Liver (tissue), 9 donors: ENCODE data around the gene TECTA. TPM values are rescaled to one million over a fixed set of nuclear protein-coding genes. Genes with fewer than 3 reads are reported as not detected.
"Not testable (repeated sequence)": the region's sequence is repeated elsewhere in the genome, so short reads cannot be mapped to it uniquely, and the experiment has no call there.

Experiments used
- DNase-seq: peaks from one replicate; pipeline ENCODE4 v3.0.0-alpha.2; 2017; ENCODE audit warnings: low spot score
- H3K27ac ChIP-seq, 2 donors: one replicate each; pipeline ENCODE4 v1.7.0; 2013; ENCODE audit warnings: inconsistent platforms in 2 of 2, low read length in 2 of 2, control low read depth in 1 of 2, low read depth in 1 of 2, mild to moderate bottlenecking in 1 of 2
- H3K27me3 ChIP-seq, 4 donors: one replicate each; pipeline versions ENCODE4 v1.6.1 to v1.7.0; 2013; ENCODE audit warnings: low read length in 3 of 4, inconsistent platforms in 1 of 4, mild to moderate bottlenecking in 1 of 4, moderate library complexity in 1 of 4; ENCODE audit not compliant: control insufficient read depth in 4 of 4, insufficient read depth in 4 of 4
- H3K36me3 ChIP-seq, 4 donors: one replicate each; pipeline versions ENCODE4 v1.6.1 to v1.7.0; 2013; ENCODE audit warnings: low read length in 3 of 4, mild to moderate bottlenecking in 3 of 4, low read depth in 1 of 4, moderate library complexity in 1 of 4; ENCODE audit not compliant: control insufficient read depth in 4 of 4, insufficient read depth in 3 of 4
- H3K4me1 ChIP-seq, 4 donors: one replicate each; pipeline versions ENCODE4 v1.6.1 to v1.7.0; 2013; ENCODE audit warnings: low read length in 3 of 4, mild to moderate bottlenecking in 3 of 4, moderate library complexity in 1 of 4; ENCODE audit not compliant: control insufficient read depth in 4 of 4, insufficient read depth in 4 of 4
- H3K4me3 ChIP-seq, 3 donors: one replicate each; pipeline versions ENCODE4 v1.6.1 to v1.7.0; 2013; ENCODE audit warnings: low read length in 3 of 3, control low read depth in 1 of 3, low read depth in 1 of 3, mild to moderate bottlenecking in 1 of 3
- H3K9ac ChIP-seq, 2 donors: one replicate each; pipeline ENCODE4 v1.7.0; 2013; ENCODE audit warnings: low read length in 2 of 2, mild to moderate bottlenecking in 2 of 2, moderate library complexity in 2 of 2, control low read depth in 1 of 2, low read depth in 1 of 2
- H3K9me3 ChIP-seq, 4 donors: one replicate each; pipeline versions ENCODE4 v1.6.1 to v1.7.0; 2013; ENCODE audit warnings: low read length in 3 of 4; ENCODE audit not compliant: control insufficient read depth in 4 of 4
- FOXA1 ChIP-seq: IDR thresholded peaks from 2 replicates; pipeline ENCODE4 v1.6.1; 2016; ENCODE audit warnings: antibody characterized with exemption
- FOXA2 ChIP-seq: IDR thresholded peaks from 2 replicates; pipeline ENCODE4 v1.6.1; 2016; ENCODE audit warnings: antibody characterized with exemption
- GABPA ChIP-seq, 2 donors: IDR thresholded peaks in 1 of 2; conservative IDR thresholded peaks in 1 of 2; 2 replicates each; pipeline ENCODE4 v1.6.1; 2016; ENCODE audit warnings: antibody characterized with exemption in 2 of 2, mild to moderate bottlenecking in 1 of 2, moderate library complexity in 1 of 2
- HNF4A ChIP-seq, 2 donors: conservative IDR thresholded peaks; 2 replicates each; pipeline ENCODE4 v1.6.1; 2016; ENCODE audit warnings: antibody characterized with exemption in 2 of 2, mild to moderate bottlenecking in 2 of 2
- HNF4G ChIP-seq: IDR thresholded peaks from 2 replicates; pipeline ENCODE4 v1.6.1; 2016; ENCODE audit warnings: antibody characterized with exemption
- JUND ChIP-seq, 2 donors: IDR thresholded peaks; 2 replicates each; pipeline ENCODE4 v1.6.1; 2016; ENCODE audit warnings: antibody characterized with exemption in 2 of 2
- NR2F2 ChIP-seq: IDR thresholded peaks from 2 replicates; pipeline ENCODE4 v1.6.1; 2016; ENCODE audit warnings: antibody characterized with exemption
- RXRA ChIP-seq, 2 donors: IDR thresholded peaks; 2 replicates each; pipeline ENCODE4 v1.6.1; 2017 to 2018; ENCODE audit warnings: antibody characterized with exemption in 2 of 2, mild to moderate bottlenecking in 1 of 2
- SP1 ChIP-seq: IDR thresholded peaks from 2 replicates; pipeline ENCODE4 v1.6.1; 2018; ENCODE audit warnings: antibody characterized with exemption, mild to moderate bottlenecking
- TAF1 ChIP-seq: conservative IDR thresholded peaks from 2 replicates; pipeline ENCODE4 v1.6.1; 2016; ENCODE audit warnings: antibody characterized with exemption, mild to moderate bottlenecking
- YY1 ChIP-seq: IDR thresholded peaks from 2 replicates; pipeline ENCODE4 v1.6.1; 2016; ENCODE audit warnings: antibody characterized with exemption, mild to moderate bottlenecking
- WGBS: extraction: QIAGEN DNeasy Blood & Tissue Kit; methylation state at CpG from one replicate; pipeline ENCODE4 v1.1.7; 2013; 5-methylcytosine and 5-hydroxymethylcytosine counted together
- polyA plus RNA-seq, 2 donors: library from polyadenylated mRNA; stranded (reverse) in 1 of 2; unstranded in 1 of 2; fragments of 200-250 nt in 1 of 2; fragments of >200 nt in 1 of 2; fragmentation: Nextera tagmentation in 1 of 2; extraction: Ambion mirVana in 1 of 2; gene quantifications; one replicate each; pipeline versions ENCODE4 v1.2.1 to v1.2.3, GENCODE V29; 2013 to 2015
- total RNA-seq, 2 donors: library from RNA; depleted of rRNA; stranded (reverse); fragments of >200 nt; gene quantifications; one replicate each; pipeline ENCODE4 v1.2.3, GENCODE V29; 2014
- TF ChIP-seq, protein P1 (sequence below): fragments of 150-350 bp; IDR thresholded peaks from 2 replicates; pipeline ENCODE4 v1.5.1; 2017; ENCODE audit warnings: improper control_type of control experiment, low read depth, low read length; ENCODE audit not compliant: missing input control
- TF ChIP-seq, protein P2 (sequence below): IDR thresholded peaks from 2 replicates; pipeline ENCODE4 v1.6.1; 2016; ENCODE audit warnings: antibody characterized with exemption
- TF ChIP-seq, protein P3 (sequence below): IDR thresholded peaks from 2 replicates; pipeline ENCODE4 v1.6.1; 2016; ENCODE audit warnings: antibody characterized with exemption
- TF ChIP-seq, protein P4 (sequence below): IDR thresholded peaks from 2 replicates; pipeline ENCODE4 v1.6.1; 2016; ENCODE audit warnings: antibody characterized with exemption, mild to moderate bottlenecking
- donor health status: healthy.
- donor health status: healthy.
- donor health status: healthy.
- donor health status: healthy.
- donor health status: healthy.

Gene TECTA
- total and polyA plus RNA-seq, 4 donors = 0.46 to 2.4 (median 0.73) TPM

DNA sequence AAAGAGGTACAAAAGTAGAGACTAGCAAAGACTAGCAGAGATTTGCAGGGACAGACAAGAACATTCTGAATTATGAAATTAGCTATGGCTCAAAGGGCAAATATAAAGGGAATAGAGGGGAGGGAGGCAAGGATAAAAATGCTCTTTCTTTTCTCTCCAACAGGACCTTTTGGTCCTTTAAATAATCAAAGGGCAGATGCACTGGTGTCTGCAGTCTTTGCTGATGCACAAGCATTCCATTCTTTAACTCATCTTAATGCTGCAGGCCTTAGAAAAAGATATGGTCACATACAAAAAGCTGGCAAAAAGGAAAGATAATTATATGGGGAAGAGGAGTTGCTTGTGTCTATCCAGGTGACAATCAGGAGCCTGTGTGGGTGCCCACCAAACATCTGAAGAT is 137.9 kb downstream of the TECTA start:
- Histone ChIP-seq H3K9me3 (no peaks in the 10 kb centered on the region), H3K36me3 (no peaks in the 10 kb centered on the region), H3K4me3 (no peak overlapping the region), H3K27ac (no peak overlapping the region), H3K27me3 (no peaks in the 10 kb centered on the region), H3K4me1 (peaks cover 5 to 29% (median 21%) of the 10 kb centered on the region in 4 donors), H3K9ac (no peak overlapping the region)
- TF ChIP-seq JUND (IDR thresholded peaks at IDR 0.05) (no peak), FOXA1 (no peak), TAF1 (no peak), FOXA2 (no peak), HNF4A (conservative IDR thresholded peaks at IDR 0.05) (no peak), YY1 (no peak), SP1 (no peak), RXRA (IDR thresholded peaks at IDR 0.05) (no peak)
- TF ChIP-seq, protein P1, sequence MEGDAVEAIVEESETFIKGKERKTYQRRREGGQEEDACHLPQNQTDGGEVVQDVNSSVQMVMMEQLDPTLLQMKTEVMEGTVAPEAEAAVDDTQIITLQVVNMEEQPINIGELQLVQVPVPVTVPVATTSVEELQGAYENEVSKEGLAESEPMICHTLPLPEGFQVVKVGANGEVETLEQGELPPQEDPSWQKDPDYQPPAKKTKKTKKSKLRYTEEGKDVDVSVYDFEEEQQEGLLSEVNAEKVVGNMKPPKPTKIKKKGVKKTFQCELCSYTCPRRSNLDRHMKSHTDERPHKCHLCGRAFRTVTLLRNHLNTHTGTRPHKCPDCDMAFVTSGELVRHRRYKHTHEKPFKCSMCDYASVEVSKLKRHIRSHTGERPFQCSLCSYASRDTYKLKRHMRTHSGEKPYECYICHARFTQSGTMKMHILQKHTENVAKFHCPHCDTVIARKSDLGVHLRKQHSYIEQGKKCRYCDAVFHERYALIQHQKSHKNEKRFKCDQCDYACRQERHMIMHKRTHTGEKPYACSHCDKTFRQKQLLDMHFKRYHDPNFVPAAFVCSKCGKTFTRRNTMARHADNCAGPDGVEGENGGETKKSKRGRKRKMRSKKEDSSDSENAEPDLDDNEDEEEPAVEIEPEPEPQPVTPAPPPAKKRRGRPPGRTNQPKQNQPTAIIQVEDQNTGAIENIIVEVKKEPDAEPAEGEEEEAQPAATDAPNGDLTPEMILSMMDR = no peak
- TF ChIP-seq, protein P2, sequence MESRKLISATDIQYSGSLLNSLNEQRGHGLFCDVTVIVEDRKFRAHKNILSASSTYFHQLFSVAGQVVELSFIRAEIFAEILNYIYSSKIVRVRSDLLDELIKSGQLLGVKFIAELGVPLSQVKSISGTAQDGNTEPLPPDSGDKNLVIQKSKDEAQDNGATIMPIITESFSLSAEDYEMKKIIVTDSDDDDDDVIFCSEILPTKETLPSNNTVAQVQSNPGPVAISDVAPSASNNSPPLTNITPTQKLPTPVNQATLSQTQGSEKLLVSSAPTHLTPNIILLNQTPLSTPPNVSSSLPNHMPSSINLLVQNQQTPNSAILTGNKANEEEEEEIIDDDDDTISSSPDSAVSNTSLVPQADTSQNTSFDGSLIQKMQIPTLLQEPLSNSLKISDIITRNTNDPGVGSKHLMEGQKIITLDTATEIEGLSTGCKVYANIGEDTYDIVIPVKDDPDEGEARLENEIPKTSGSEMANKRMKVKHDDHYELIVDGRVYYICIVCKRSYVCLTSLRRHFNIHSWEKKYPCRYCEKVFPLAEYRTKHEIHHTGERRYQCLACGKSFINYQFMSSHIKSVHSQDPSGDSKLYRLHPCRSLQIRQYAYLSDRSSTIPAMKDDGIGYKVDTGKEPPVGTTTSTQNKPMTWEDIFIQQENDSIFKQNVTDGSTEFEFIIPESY = no peak
- TF ChIP-seq, protein P3, sequence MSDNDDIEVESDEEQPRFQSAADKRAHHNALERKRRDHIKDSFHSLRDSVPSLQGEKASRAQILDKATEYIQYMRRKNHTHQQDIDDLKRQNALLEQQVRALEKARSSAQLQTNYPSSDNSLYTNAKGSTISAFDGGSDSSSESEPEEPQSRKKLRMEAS = no peak
- no peak for DNase-seq

DNA sequence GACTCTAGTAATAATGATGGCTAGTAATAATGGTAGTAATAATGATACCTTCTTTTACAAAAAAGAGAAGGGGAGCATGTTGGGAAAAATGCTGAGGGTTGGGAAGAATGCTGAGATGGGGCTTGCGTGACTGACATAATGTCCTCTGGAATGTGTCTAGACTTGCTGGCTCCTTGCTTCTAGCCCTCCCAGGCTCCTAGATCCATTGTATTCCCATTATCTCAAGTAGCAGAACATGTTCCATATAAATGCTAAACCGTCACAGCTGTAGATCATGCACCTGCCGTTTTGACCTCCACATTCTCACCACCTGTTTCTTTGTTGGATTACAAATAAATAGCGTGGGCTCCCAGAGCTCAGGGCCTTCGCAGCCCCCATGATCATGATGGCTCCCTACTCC is 139.0 kb downstream of the TECTA start:
- H3K27ac ChIP-seq, DNase-seq, H3K27me3 ChIP-seq, H3K9ac ChIP-seq, H3K9me3 ChIP-seq, H3K4me3 ChIP-seq, H3K36me3 ChIP-seq: not testable (repeated sequence)
- peaks cover 5 to 19% (median 12%) of the 10 kb centered on the region in 4 donors for H3K4me1 ChIP-seq
- WGBS = 84% methylated on average over 5 of the region's 5 CpGs

DNA sequence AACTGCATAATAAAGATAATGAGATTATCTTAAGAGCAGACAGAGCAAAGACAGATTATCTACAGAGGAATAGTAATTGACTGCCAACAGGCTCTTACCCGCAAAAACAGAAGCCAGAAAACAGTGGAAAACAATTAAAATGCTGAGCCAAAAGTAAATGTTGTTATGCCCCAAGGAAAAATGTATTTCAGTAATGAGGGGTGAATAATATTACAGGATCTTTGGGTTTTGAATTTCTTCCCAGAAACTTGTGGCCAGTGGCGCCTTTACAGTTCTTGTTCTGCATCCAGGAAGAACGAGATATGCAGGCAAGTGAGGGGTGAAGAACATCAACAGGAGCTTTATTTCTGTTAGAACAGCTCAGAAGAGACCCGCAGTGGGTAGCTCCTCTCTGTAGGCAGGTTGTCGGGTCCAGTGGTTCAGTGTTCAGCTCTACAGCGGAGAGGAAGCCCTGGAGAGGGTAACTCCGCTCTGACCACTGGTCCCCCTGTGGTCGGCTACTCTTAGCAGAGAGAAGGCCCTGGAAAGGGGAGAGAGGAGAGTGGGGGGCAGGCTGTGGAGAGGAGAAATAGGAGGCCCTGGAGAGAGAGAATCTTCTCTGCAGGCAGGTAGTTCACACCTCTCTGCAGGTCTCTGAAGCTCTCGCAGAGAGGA is 139.7 kb downstream of the TECTA start:
- Histone ChIP-seq H3K4me3 (no peak overlapping the region), H3K9me3 (no peaks in the 10 kb centered on the region), H3K36me3 (no peaks in the 10 kb centered on the region), H3K27ac (no peak overlapping the region), H3K27me3 (no peaks in the 10 kb centered on the region), H3K4me1 (peaks cover 4 to 11% (median 5%) of the 10 kb centered on the region in 4 donors), H3K9ac (no peak overlapping the region)
- DNase-seq = no peak
- 75% methylated on average over 9 of the region's 9 CpGs for WGBS
- TF ChIP-seq TAF1 = no peak
- TF ChIP-seq FOXA2 = no peak
- no peak for TF ChIP-seq SP1
- no peak for TF ChIP-seq HNF4A (conservative IDR thresholded peaks at IDR 0.05)
- TF ChIP-seq, protein P3 = no peak
- no peak for TF ChIP-seq NR2F2
- TF ChIP-seq HNF4G = no peak
- TF ChIP-seq, protein P4, sequence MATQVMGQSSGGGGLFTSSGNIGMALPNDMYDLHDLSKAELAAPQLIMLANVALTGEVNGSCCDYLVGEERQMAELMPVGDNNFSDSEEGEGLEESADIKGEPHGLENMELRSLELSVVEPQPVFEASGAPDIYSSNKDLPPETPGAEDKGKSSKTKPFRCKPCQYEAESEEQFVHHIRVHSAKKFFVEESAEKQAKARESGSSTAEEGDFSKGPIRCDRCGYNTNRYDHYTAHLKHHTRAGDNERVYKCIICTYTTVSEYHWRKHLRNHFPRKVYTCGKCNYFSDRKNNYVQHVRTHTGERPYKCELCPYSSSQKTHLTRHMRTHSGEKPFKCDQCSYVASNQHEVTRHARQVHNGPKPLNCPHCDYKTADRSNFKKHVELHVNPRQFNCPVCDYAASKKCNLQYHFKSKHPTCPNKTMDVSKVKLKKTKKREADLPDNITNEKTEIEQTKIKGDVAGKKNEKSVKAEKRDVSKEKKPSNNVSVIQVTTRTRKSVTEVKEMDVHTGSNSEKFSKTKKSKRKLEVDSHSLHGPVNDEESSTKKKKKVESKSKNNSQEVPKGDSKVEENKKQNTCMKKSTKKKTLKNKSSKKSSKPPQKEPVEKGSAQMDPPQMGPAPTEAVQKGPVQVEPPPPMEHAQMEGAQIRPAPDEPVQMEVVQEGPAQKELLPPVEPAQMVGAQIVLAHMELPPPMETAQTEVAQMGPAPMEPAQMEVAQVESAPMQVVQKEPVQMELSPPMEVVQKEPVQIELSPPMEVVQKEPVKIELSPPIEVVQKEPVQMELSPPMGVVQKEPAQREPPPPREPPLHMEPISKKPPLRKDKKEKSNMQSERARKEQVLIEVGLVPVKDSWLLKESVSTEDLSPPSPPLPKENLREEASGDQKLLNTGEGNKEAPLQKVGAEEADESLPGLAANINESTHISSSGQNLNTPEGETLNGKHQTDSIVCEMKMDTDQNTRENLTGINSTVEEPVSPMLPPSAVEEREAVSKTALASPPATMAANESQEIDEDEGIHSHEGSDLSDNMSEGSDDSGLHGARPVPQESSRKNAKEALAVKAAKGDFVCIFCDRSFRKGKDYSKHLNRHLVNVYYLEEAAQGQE = no peak
- TF ChIP-seq, protein P2 = no peak
- no peak for TF ChIP-seq RXRA (IDR thresholded peaks at IDR 0.05)
- TF ChIP-seq GABPA (IDR thresholded peaks at IDR 0.05 in 1 of 2, conservative IDR thresholded peaks at IDR 0.05 in 1 of 2) = no peak
